Endodermal cell (in vitro differentiated cells): ENCODE data around the gene FYTTD1. TPM values are rescaled to one million over a fixed set of nuclear protein-coding genes. Genes with fewer than 3 reads are reported as not detected.

Experiments
- DNase-seq: peaks from one replicate; pipeline ENCODE4 v3.0.0-alpha.2; 2017
- H3K27ac ChIP-seq: 2 replicates; pipeline ENCODE4 v1.5.1; 2013; ENCODE audit warnings: mild to moderate bottlenecking, low read depth, low read length, moderate library complexity
- H3K27me3 ChIP-seq: 2 replicates; pipeline ENCODE4 v1.6.1; 2013; ENCODE audit warnings: mild to moderate bottlenecking, low read length, moderate library complexity; ENCODE audit not compliant: insufficient read depth, control insufficient read depth, poor library complexity, severe bottlenecking
- H3K36me3 ChIP-seq: 2 replicates; pipeline ENCODE4 v1.7.0; 2013; ENCODE audit warnings: mild to moderate bottlenecking, low read length, moderate library complexity; ENCODE audit not compliant: control insufficient read depth, insufficient read depth
- H3K4me1 ChIP-seq: one replicate; pipeline ENCODE4 v1.7.0; 2013; ENCODE audit warnings: low read length; ENCODE audit not compliant: control insufficient read depth, insufficient read depth
- H3K4me3 ChIP-seq: 2 replicates; pipeline ENCODE4 v1.5.1; 2013; ENCODE audit warnings: mild to moderate bottlenecking, low read length, moderate library complexity
- H3K9ac ChIP-seq: 2 replicates; pipeline ENCODE4 v1.6.1; 2013; ENCODE audit warnings: mild to moderate bottlenecking, low read length, moderate library complexity; ENCODE audit not compliant: poor library complexity, severe bottlenecking; ENCODE audit errors: extremely low read depth
- H3K9me3 ChIP-seq: 2 replicates; pipeline ENCODE4 v1.6.1; 2013; ENCODE audit warnings: mild to moderate bottlenecking, low read length, moderate library complexity; ENCODE audit not compliant: control insufficient read depth
- H3K27ac Mint-ChIP-seq: 2 replicates; pipeline ENCODE4 v1.8.0; 2020; ENCODE audit warnings: mixed read lengths
- H3K27me3 Mint-ChIP-seq: 2 replicates; pipeline ENCODE4 v1.8.0; 2021; ENCODE audit warnings: mild to moderate bottlenecking, mixed read lengths; ENCODE audit not compliant: insufficient read depth
- H3K36me3 Mint-ChIP-seq: 2 replicates; pipeline ENCODE4 v1.8.0; 2020; ENCODE audit warnings: low read depth, mixed read lengths
- H3K4me1 Mint-ChIP-seq: 2 replicates; pipeline ENCODE4 v1.8.0; 2020; ENCODE audit warnings: mixed read lengths
- H3K4me3 Mint-ChIP-seq: 2 replicates; pipeline ENCODE4 v1.8.0; 2020; ENCODE audit warnings: mild to moderate bottlenecking, moderate library complexity, mixed read lengths
- H3K9me3 Mint-ChIP-seq: 2 replicates; pipeline ENCODE4 v1.8.0; 2020; ENCODE audit warnings: mild to moderate bottlenecking, mixed read lengths
- WGBS, 2 experiments: methylation state at CpG; one replicate each; pipeline versions ENCODE4 v1.1.5 to v1.1.7; 2013; ENCODE audit warnings: missing lambda C conversion rate in 2 of 2, mixed read lengths in 1 of 2; ENCODE audit not compliant: insufficient coverage in 1 of 2, insufficient read length in 1 of 2; 5-methylcytosine and 5-hydroxymethylcytosine counted together
- total RNA-seq, 2 donors: library from RNA; stranded (reverse); fragmentation: NEBNext Ultra II Directional in 1 of 2; extraction: Animal tissue kit (Norgen Biotek cat#: 25700) in 1 of 2; gene quantifications; 2 replicates in 1 of 2; 3 replicates in 1 of 2; pipeline ENCODE4 v1.2.1, GENCODE V29; 2021
- TF ChIP-seq, protein P1 (sequence below): fragments of 200-600 bp; sonication (generic); conservative IDR thresholded peaks from 2 replicates; pipeline ENCODE4 v1.5.0; 2021; ENCODE audit warnings: antibody characterized with exemption, mild to moderate bottlenecking

The FYTTD1 gene
- total RNA-seq, 2 donors from 2014 or later = 39.0 to 41.5 TPM

DNA sequence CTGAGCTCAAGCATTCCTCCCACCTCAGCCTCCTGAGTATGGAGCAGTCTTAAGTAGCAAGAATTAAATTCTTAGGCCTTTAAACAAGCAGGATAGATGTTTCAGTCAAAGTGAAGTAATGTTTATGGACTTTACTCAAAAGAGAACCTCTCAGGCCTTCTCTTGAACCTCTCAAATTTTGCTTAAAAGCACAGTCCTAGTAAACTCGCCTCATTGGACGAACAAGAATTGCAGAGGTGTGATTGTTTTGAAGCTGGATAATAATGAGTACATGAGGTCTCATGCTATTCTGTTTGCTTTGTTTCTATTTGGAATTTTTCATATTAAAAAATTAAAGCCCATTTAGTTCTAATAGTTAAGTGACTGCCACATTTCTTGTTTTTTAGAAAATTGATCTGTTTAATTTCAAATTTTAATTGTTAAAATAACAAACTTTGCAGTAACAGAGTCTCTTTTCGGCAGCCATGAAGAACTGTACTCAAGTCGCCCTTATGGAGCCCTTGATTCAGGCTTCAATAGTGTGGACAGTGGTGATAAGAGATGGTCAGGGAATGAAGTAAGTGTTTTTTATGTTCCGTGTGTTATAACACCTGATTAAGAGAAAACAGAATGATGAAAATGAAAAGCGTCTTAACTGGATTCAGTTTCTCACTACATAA lies 80.8 kb downstream of the FYTTD1 start:
- TF ChIP-seq, protein P1, sequence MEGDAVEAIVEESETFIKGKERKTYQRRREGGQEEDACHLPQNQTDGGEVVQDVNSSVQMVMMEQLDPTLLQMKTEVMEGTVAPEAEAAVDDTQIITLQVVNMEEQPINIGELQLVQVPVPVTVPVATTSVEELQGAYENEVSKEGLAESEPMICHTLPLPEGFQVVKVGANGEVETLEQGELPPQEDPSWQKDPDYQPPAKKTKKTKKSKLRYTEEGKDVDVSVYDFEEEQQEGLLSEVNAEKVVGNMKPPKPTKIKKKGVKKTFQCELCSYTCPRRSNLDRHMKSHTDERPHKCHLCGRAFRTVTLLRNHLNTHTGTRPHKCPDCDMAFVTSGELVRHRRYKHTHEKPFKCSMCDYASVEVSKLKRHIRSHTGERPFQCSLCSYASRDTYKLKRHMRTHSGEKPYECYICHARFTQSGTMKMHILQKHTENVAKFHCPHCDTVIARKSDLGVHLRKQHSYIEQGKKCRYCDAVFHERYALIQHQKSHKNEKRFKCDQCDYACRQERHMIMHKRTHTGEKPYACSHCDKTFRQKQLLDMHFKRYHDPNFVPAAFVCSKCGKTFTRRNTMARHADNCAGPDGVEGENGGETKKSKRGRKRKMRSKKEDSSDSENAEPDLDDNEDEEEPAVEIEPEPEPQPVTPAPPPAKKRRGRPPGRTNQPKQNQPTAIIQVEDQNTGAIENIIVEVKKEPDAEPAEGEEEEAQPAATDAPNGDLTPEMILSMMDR = no peak
- no peak overlapping the region for H3K9ac ChIP-seq
- Mint-ChIP-seq H3K27me3 (no peaks in the 10 kb centered on the region), H3K4me3 (no peak overlapping the region), H3K9me3 (no peaks in the 10 kb centered on the region), H3K4me1 (peaks cover 7% of the 10 kb centered on the region), H3K27ac (no peak overlapping the region), H3K36me3 (peaks cover 64% of the 10 kb centered on the region)
- no peak overlapping the region for H3K4me3 ChIP-seq
- peaks cover 76% of the 10 kb centered on the region for H3K36me3 ChIP-seq
- no peaks in the 10 kb centered on the region for H3K27me3 ChIP-seq
- H3K4me1 ChIP-seq = peaks cover 2% of the 10 kb centered on the region
- no peak for DNase-seq
- H3K9me3 ChIP-seq = no peaks in the 10 kb centered on the region
- H3K27ac ChIP-seq = no peak overlapping the region
- 83 to 84% methylated on average over 3 to 6 of the region's 6 CpGs for WGBS, 2 experiments

DNA sequence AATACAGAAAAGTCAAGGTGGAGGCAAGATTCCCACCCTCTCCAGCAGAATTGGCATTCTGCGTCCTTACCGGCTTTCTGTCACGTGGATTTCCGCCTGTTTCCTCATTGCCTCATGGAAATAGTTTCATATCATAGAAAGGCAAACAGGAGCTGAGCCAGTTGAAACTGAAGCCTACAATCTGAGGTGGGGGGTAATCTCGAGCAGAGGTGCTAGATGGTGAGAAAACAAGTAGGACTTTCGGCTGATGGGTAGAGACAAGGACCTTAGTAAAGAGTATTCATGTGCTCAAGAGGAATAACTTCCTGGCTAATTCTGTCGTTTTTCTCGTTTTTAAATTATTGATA lies 81.3 kb downstream of the FYTTD1 start:
- Mint-ChIP-seq H3K4me3 (no peak overlapping the region), H3K9me3 (no peaks in the 10 kb centered on the region), H3K36me3 (peaks cover 67% of the 10 kb centered on the region), H3K4me1 (peaks cover 5% of the 10 kb centered on the region), H3K27me3 (no peaks in the 10 kb centered on the region), H3K27ac (no peak overlapping the region)
- Histone ChIP-seq H3K4me1 (peaks cover 2% of the 10 kb centered on the region), H3K27me3 (no peaks in the 10 kb centered on the region), H3K9me3 (no peaks in the 10 kb centered on the region), H3K9ac (no peak overlapping the region), H3K36me3 (peaks cover 81% of the 10 kb centered on the region), H3K27ac (no peak overlapping the region), H3K4me3 (no peak overlapping the region)
- no peak for DNase-seq
- 94 to 96% methylated on average over 4 to 8 of the region's 8 CpGs for WGBS, 2 experiments
- TF ChIP-seq, protein P1 = no peak

DNA sequence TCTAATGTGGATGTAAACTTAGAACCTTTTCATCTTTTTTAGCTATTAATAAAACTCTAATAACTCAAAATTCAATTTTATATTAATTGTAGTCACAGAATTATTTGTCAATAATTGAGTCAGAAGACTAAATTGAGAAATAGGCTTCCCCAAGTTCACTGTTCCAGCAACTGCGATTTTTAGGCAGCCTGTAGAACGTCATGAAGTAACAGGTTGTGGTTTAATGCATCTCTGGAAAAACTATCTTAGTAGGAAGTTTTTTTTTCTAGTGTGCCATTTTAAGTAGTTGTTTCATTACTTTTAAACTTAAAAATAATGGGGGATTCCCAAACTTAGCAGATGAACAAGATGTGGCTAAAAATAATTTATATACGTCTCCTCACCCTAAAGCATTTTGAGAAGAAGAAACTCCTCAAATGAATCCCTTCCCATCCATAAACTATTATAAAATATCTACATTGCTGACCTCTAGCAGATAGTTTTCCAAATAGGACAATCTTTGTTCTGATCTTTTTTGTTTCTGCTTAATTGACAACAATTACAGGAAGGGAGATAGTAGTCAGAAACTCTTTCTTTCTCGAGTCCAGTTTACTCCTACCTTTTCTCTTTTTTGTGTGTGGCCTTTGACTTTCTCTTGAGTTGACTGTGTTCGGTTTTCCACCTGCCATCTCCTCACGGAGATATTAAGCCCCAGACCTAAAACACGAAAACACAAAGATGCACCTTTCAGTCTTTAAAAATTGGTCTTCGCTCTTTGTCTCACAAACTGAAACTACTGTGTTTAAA lies 84.4 kb downstream of the FYTTD1 start:
- Histone ChIP-seq H3K9ac (no peak overlapping the region), H3K4me3 (no peak overlapping the region), H3K4me1 (no peaks in the 10 kb centered on the region), H3K36me3 (peaks cover 89% of the 10 kb centered on the region), H3K27me3 (no peaks in the 10 kb centered on the region), H3K9me3 (no peaks in the 10 kb centered on the region), H3K27ac (no peak overlapping the region)
- TF ChIP-seq, protein P1 = no peak
- Mint-ChIP-seq H3K27ac (no peak overlapping the region), H3K36me3 (peaks cover 66% of the 10 kb centered on the region), H3K9me3 (no peaks in the 10 kb centered on the region), H3K4me3 (no peak overlapping the region), H3K27me3 (no peaks in the 10 kb centered on the region), H3K4me1 (no peaks in the 10 kb centered on the region)
- DNase-seq = no peak
- WGBS, 2 experiments = 93 to 94% methylated on average over 3 to 8 of the region's 8 CpGs
